Measurements from ENCODE around the gene CERS6. TPM values are rescaled to one million over a fixed set of nuclear protein-coding genes. Genes with fewer than 3 reads are reported as not detected.

The CERS6 gene
- total RNA-seq, 2 donors from 2014 or later: 12.5 to 16.3 TPM

DNA sequence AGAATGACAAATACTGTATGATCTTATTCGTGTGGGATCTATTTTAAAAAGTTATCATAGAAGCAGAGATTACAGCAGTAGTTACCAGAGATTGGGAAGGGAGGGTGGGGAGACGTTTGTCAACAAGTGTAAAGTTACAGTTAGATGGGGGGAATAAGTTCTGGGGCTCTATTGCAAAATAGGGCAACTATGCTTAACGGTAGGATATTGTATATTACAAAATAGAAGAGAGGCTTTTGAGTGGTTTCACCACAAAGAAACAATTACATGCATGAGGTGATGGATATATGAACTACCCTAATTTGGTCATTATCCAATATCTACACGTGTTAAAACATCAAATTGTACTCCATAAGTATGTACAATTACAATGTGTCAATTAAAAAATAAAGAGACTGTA lies 223.0 kb downstream of the CERS6 start:
- Histone ChIP-seq H3K9me3 (no peaks in the 10 kb centered on the region), H3K4me1 (no peaks in the 10 kb centered on the region), H3K36me3 (replicated peaks in 1 of 2; ENCODE audit: insufficient read depth in 1 of 2, low read depth in 2 of 2) (no peaks in the 10 kb centered on the region), H3K4me3 (no peak overlapping the region), H3K27ac (no peak overlapping the region), H3K27me3 (no peaks in the 10 kb centered on the region)
- TF ChIP-seq, protein P1, sequence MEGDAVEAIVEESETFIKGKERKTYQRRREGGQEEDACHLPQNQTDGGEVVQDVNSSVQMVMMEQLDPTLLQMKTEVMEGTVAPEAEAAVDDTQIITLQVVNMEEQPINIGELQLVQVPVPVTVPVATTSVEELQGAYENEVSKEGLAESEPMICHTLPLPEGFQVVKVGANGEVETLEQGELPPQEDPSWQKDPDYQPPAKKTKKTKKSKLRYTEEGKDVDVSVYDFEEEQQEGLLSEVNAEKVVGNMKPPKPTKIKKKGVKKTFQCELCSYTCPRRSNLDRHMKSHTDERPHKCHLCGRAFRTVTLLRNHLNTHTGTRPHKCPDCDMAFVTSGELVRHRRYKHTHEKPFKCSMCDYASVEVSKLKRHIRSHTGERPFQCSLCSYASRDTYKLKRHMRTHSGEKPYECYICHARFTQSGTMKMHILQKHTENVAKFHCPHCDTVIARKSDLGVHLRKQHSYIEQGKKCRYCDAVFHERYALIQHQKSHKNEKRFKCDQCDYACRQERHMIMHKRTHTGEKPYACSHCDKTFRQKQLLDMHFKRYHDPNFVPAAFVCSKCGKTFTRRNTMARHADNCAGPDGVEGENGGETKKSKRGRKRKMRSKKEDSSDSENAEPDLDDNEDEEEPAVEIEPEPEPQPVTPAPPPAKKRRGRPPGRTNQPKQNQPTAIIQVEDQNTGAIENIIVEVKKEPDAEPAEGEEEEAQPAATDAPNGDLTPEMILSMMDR (IDR thresholded peaks at IDR 0.05): no peak
- TF ChIP-seq POLR2A (IDR thresholded peaks at IDR 0.05): no peak
- DNase-seq (no peak), ATAC-seq (no peak)
- WGBS, 2 donors: 70 to 83% methylated on average over 4 of the region's 4 CpGs
- intact Hi-C loops (cut with DNase I): no loop called here

DNA sequence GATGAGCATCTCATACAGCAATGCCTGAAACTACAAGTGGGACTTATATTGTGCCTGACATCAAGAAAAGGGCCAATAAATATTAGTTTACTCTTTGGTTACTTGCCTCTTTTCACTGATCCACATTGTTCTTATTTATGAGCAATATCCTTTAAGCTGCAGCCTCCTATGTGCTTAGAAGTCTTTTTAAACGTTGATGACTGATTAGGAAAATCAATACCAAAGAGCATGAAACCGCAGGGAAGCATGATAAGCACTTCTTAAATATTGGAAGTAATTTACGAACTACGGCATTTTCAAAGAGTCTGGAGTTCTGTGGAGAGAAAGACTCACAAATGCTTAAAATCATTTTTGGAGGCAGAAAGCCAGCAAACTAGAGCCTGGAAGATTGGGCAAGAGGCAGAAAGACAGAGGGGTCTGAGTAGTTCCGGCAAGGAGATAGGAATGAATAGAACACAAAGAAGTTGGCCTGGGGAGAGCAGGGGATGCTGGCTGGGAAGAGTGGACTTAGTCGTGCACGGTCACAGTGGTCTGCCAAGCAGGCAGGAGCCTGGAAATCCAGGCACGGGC lies 223.8 kb downstream of the CERS6 start:
- TF ChIP-seq POLR2A (IDR thresholded peaks at IDR 0.05): no peak
- TF ChIP-seq, protein P1 (IDR thresholded peaks at IDR 0.05): no peak
- H3K36me3 ChIP-seq (replicated peaks in 1 of 2; ENCODE audit: insufficient read depth in 1 of 2, low read depth in 2 of 2): no peaks in the 10 kb centered on the region
- ATAC-seq: no peak
- H3K9me3 ChIP-seq: no peaks in the 10 kb centered on the region
- no peak for DNase-seq
- no peaks in the 10 kb centered on the region for H3K27me3 ChIP-seq
- 72 to 74% methylated on average over 8 of the region's 8 CpGs for WGBS, 2 donors
- no peak overlapping the region for H3K27ac ChIP-seq
- no peak overlapping the region for H3K4me3 ChIP-seq
- intact Hi-C loops (cut with DNase I): no loop called here
- H3K4me1 ChIP-seq: no peaks in the 10 kb centered on the region

DNA sequence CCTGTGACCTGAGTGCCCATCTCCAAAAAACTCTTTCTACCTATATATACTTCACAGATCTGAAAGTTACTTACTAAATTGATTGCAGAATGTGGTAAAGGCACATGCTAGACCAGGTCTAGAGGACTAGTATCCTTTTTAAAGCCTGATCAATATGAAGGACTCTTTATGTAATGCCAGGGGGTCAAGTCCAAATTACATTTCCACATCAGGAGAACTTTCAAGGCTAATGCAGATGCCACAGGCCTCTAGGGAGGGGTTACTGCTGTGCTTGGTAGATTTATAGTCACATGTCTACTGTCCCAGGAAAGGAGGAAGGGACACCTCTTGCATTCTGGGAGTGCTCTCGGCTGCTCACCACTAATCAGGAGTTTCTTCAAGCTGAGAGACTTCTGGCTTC lies 227.9 kb downstream of the CERS6 start:
- intact Hi-C loops (cut with DNase I): no loop called here
- 82 to 95% methylated on average over 1 of the region's 1 CpG for WGBS, 2 donors
- Histone ChIP-seq H3K4me1 (no peaks in the 10 kb centered on the region), H3K27me3 (no peaks in the 10 kb centered on the region), H3K9me3 (no peaks in the 10 kb centered on the region), H3K4me3 (no peak overlapping the region), H3K27ac (no peak overlapping the region), H3K36me3 (replicated peaks in 1 of 2; ENCODE audit: insufficient read depth in 1 of 2, low read depth in 2 of 2) (no peaks in the 10 kb centered on the region)
- DNase-seq (no peak), ATAC-seq (no peak)
- TF ChIP-seq POLR2A (IDR thresholded peaks at IDR 0.05): no peak
- TF ChIP-seq, protein P1 (IDR thresholded peaks at IDR 0.05): no peak

DNA sequence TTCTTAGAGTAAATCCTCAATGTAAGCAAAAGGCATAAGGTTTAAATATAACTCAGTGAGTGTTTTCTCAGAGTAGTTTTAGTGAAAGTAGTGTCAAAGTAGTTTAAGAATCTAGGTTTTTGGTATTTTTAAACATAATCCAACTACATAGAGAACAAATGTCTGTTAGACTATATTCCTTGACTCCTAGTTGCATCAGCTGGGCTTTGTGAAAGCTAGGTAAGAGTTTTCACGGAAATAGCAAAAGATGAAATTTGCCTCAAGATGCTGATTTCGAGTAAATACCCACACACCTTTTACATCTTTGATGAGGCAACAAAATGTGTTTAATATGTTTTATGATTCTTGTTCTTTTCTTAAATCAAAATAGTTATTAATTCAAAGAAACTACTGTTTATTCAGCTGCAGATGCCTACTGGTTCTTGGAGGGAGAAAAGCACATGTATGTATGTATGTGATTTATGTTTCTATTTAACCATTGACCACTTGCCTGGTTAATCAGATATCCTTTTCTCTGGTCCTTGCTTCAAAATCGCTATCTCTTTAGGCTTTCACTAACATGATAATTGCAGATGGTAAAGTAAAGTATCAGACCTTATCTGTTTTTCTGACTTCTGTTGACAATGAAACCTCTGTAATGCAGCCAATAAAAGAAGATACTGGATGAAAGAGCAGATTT lies 229.0 kb downstream of the CERS6 start:
- Histone ChIP-seq H3K36me3 (replicated peaks in 1 of 2; ENCODE audit: insufficient read depth in 1 of 2, low read depth in 2 of 2) (no peaks in the 10 kb centered on the region), H3K27ac (no peak overlapping the region), H3K9me3 (no peaks in the 10 kb centered on the region), H3K4me3 (no peak overlapping the region), H3K27me3 (no peaks in the 10 kb centered on the region), H3K4me1 (no peaks in the 10 kb centered on the region)
- TF ChIP-seq, protein P1 (IDR thresholded peaks at IDR 0.05): no peak
- TF ChIP-seq POLR2A (IDR thresholded peaks at IDR 0.05): no peak
- intact Hi-C loops (cut with DNase I): no loop called here
- ATAC-seq (no peak), DNase-seq (no peak)
- 83 to 86% methylated on average over 3 of the region's 3 CpGs for WGBS, 2 donors

All from body of pancreas (tissue), 4 donors.